ENCODE measurements around the gene FSTL5.

Gene FSTL5

DNA sequence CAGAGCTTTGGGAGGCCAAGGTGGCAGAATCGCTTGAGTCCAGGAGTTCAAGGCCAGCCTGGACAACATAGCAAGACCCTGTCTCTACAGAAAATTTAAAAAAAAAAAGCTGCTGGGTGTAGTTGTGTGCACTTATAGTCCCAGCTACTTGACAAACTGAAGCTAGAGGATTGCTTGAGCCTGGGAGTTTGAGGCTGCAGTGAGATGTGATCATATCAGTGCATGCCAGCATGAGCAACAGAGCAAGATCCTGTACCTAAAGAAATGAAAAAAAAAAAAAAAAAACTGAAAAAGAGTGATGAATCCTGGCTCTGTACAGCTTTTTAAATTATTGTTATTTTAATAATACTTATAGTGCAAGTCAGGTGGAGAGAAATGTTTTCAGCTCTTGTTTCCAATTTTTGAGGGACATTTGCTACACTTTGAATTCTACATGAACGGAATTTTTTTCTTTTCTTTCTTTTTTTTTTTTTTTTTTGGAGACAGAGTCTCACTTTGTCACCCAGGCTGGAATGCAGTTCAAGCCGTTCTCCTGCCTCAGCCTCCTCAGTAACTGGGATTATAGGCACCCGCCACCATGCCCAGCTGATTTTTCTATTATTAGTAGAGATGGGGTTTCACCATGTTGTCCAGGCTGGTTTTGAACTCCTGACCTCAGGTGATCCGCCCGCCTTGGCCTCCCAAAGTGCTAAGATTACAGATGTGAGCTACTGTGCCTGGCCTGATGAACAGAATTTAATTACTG is 215.6 kb downstream of the FSTL5 start:
- POLR2A ChIA-PET, result no interaction called here
- TF ChIP-seq TARDBP (IDR thresholded peaks at IDR 0.05) (no peak), NFRKB (IDR thresholded peaks at IDR 0.05) (no peak), CTBP1 (IDR thresholded peaks at IDR 0.05; ENCODE audit: borderline replicate concordance) (no peak), L3MBTL2 (conservative IDR thresholded peaks at IDR 0.05) (no peak), SUZ12 (IDR thresholded peaks at IDR 0.05) (no peak), FOXA1 (IDR thresholded peaks at IDR 0.05) (no peak), SP1 (IDR thresholded peaks at IDR 0.05) (no peak), ARNT (IDR thresholded peaks at IDR 0.05) (no peak), PKNOX1 (IDR thresholded peaks at IDR 0.05) (no peak), ELF4 (IDR thresholded peaks at IDR 0.05) (no peak), LEF1 (IDR thresholded peaks at IDR 0.05; ENCODE audit: borderline replicate concordance) (no peak), ZNF384 (IDR thresholded peaks at IDR 0.05) (no peak), FOXM1 (IDR thresholded peaks at IDR 0.05; ENCODE audit: borderline replicate concordance) (no peak)
- no peak for DNase-seq (ENCODE audit: extremely low spot score)
- CTCF ChIA-PET, result interaction anchor here (0.6 kb wide), 1 partner anchor 340 kb away, joined by 6 read pairs; no protein-coding TSS in a partner anchor

- POLR2A ChIA-PET, result no interaction called here
- DNase-seq (ENCODE audit: extremely low spot score), result no peak
- CTCF ChIA-PET, result no interaction called here
Observed at GRCh38 chr4:161937596-161937995, 226.2 kb downstream of the FSTL5 start.

GRCh38 chr4:161936625-161937550 is 226.9 kb downstream of the FSTL5 start:
- CTCF ChIA-PET, result no interaction called here
- POLR2A ChIA-PET, result no interaction called here
- TF ChIP-seq FOXM1 (IDR thresholded peaks at IDR 0.05; ENCODE audit: borderline replicate concordance) (no peak), TARDBP (IDR thresholded peaks at IDR 0.05) (no peak), FOXK2 (IDR thresholded peaks at IDR 0.05) (no peak), CTBP1 (IDR thresholded peaks at IDR 0.05; ENCODE audit: borderline replicate concordance) (no peak), NFRKB (IDR thresholded peaks at IDR 0.05) (no peak), SUZ12 (IDR thresholded peaks at IDR 0.05) (no peak), ELF4 (IDR thresholded peaks at IDR 0.05) (no peak), BHLHE40 (IDR thresholded peaks at IDR 0.05; ENCODE audit: borderline replicate concordance) (no peak)
- no peak for DNase-seq (ENCODE audit: extremely low spot score)

More at GRCh38 chr4:161937596-161937995, 226.2 kb downstream of the FSTL5 start:
- TF ChIP-seq SUZ12 (IDR thresholded peaks at IDR 0.05), result no peak
- TF ChIP-seq ELF4 (IDR thresholded peaks at IDR 0.05), result no peak
- TF ChIP-seq NFRKB (IDR thresholded peaks at IDR 0.05), result no peak
- TF ChIP-seq L3MBTL2 (conservative IDR thresholded peaks at IDR 0.05), result no peak
- TF ChIP-seq PKNOX1 (IDR thresholded peaks at IDR 0.05), result no peak
- TF ChIP-seq FOXK2 (IDR thresholded peaks at IDR 0.05), result no peak
- no peak for TF ChIP-seq SP1 (IDR thresholded peaks at IDR 0.05)
- no peak for TF ChIP-seq ZNF384 (IDR thresholded peaks at IDR 0.05)
- TF ChIP-seq CTBP1 (IDR thresholded peaks at IDR 0.05; ENCODE audit: borderline replicate concordance), result no peak
- no peak for TF ChIP-seq FOXM1 (IDR thresholded peaks at IDR 0.05; ENCODE audit: borderline replicate concordance)
- no peak for TF ChIP-seq TARDBP (IDR thresholded peaks at IDR 0.05)
- TF ChIP-seq HDGF (IDR thresholded peaks at IDR 0.05; ENCODE audit: borderline replicate concordance), result no peak

GRCh38 chr4:161931089-161931488 is 232.7 kb downstream of the FSTL5 start:
- CTCF ChIA-PET, result no interaction called here
- TF ChIP-seq BHLHE40 (IDR thresholded peaks at IDR 0.05; ENCODE audit: borderline replicate concordance) (no peak), LEF1 (IDR thresholded peaks at IDR 0.05; ENCODE audit: borderline replicate concordance) (no peak), TARDBP (IDR thresholded peaks at IDR 0.05) (no peak)
- POLR2A ChIA-PET, result no interaction called here
- DNase-seq (ENCODE audit: extremely low spot score), result no peak

GRCh38 chr4:161929956-161930355 is 233.8 kb downstream of the FSTL5 start:
- no peak for TF ChIP-seq FOXM1 (IDR thresholded peaks at IDR 0.05; ENCODE audit: borderline replicate concordance)
- no peak for TF ChIP-seq ZNF384 (IDR thresholded peaks at IDR 0.05)
- TF ChIP-seq LEF1 (IDR thresholded peaks at IDR 0.05; ENCODE audit: borderline replicate concordance), result no peak
- POLR2A ChIA-PET, result no interaction called here
- no peak for DNase-seq (ENCODE audit: extremely low spot score)
- CTCF ChIA-PET, result no interaction called here

DNA sequence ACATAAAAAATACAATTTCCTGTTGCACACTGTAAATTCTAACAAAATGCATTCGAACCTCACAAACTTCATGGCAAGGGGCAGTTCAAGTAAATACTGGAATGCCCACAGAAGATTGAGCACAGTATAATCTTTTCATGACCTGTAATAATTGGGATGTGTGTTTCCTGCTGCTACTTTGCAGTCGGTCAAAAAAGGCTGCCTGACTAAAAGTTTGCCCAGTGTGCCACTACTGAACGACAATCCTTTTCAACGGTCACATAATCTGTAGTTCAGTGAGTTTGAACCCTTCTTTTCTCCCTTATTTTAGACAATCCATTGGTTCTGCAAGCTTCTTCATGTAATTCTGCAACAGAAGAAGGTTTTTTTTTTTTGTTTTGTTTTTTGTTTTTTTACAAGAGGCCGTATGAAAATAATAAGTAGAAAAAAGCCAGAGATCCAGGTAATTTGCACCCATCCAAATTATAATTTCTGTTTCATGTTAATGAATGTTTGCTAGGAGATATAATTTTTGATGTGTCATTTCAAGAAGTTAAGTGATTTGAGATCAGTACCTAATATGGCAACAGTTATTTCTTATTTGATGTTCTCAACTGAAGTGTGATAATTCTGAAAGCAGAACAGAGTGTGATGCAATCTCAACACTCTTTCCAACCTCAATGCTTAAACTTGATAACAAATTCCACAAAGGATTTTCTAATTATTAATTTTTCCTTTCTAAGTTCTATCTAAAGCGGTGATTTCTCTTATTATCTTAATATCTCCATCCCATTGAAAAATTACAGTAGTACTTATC is 237.6 kb downstream of the FSTL5 start:
- no peak for DNase-seq (ENCODE audit: extremely low spot score)
- POLR2A ChIA-PET, result no interaction called here
- CTCF ChIA-PET, result no interaction called here

More for the DNA sequence above, 237.6 kb downstream of the FSTL5 start:
- TF ChIP-seq HDGF (IDR thresholded peaks at IDR 0.05; ENCODE audit: borderline replicate concordance) (no peak), BHLHE40 (IDR thresholded peaks at IDR 0.05; ENCODE audit: borderline replicate concordance) (no peak), FOXM1 (IDR thresholded peaks at IDR 0.05; ENCODE audit: borderline replicate concordance) (no peak), ARNT (IDR thresholded peaks at IDR 0.05) (no peak), SUZ12 (IDR thresholded peaks at IDR 0.05) (no peak)
